Measurements from ENCODE around the gene MECR. TPM values are rescaled to one million over a fixed set of nuclear protein-coding genes. Genes with fewer than 3 reads are reported as not detected.

The MECR gene
- total RNA-seq, 2 donors from 2014 or later = 7.6 to 8.0 TPM

DNA sequence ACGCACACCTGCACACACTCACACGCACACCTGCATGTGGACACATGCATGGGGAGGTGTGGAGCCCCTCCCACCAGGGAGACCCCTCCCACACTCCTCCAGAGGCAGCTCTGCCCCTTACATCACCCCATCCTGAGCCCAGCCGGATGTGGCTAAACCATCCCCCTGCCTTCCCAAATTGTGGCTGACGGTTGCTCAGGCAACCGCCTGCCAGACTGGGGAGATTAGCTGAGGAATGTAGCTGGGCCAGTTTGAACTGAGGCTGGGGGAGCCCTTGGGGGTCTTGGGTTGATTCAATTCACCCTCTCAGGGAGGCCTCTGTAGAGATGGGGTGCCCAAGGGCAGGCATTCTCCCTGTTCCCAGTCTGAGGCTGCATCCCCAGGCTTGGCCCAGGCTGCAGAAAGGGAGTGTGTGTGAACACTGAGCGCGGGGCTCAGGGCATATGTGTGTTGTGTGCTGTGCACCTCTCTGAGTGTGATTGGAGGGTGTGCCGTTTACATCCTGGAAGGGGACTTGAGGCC, 18.5 kb upstream of the MECR start:
- H3K4me1 Mint-ChIP-seq = no peaks in the 10 kb centered on the region
- ATAC-seq = no peak
- H3K27me3 Mint-ChIP-seq = peaks cover 22% of the 10 kb centered on the region
- H3K36me3 Mint-ChIP-seq (ENCODE audit: low read depth) = peaks cover 5% of the 10 kb centered on the region
- no peaks in the 10 kb centered on the region for H3K9me3 ChIP-seq (ENCODE audit: control insufficient read depth, low read length, poor library complexity, severe bottlenecking)
- DNase-seq = no peak
- no peak overlapping the region for H3K27ac Mint-ChIP-seq
- H3K4me3 Mint-ChIP-seq = no peak overlapping the region

DNA sequence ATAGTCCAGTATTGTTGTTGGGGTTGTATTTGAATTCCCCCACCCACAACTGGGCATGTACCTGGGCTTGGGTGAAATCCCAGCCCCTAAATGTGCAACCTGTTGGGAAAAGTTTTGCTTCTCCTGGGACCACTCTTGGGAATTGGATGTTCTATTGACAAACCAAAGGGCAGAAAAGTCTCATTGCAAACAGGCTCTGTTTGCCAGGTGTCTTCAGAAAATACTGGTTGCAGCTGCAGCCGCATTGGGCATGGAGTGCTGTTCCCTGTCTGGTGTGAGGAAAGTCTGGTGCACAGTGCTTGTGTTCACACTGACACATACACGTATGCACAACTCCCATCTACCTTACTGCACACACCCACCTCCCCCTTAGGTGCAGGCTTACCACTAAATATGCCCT, 17.7 kb upstream of the MECR start:
- Mint-ChIP-seq H3K36me3 (ENCODE audit: low read depth) (peaks cover 5% of the 10 kb centered on the region), H3K27me3 (peaks cover 22% of the 10 kb centered on the region), H3K4me3 (no peak overlapping the region), H3K27ac (no peak overlapping the region), H3K4me1 (no peaks in the 10 kb centered on the region)
- ATAC-seq (no peak), DNase-seq (no peak)
- no peaks in the 10 kb centered on the region for H3K9me3 ChIP-seq (ENCODE audit: control insufficient read depth, low read length, poor library complexity, severe bottlenecking)

- no peaks in the 10 kb centered on the region for H3K9me3 ChIP-seq (ENCODE audit: control insufficient read depth, low read length, poor library complexity, severe bottlenecking)
- Mint-ChIP-seq H3K36me3 (ENCODE audit: low read depth) (peaks cover 5% of the 10 kb centered on the region), H3K27ac (no peak overlapping the region), H3K4me3 (no peak overlapping the region), H3K4me1 (no peaks in the 10 kb centered on the region), H3K27me3 (peaks cover 21% of the 10 kb centered on the region)
- no peak for ATAC-seq
- no peak for DNase-seq
Observed at GRCh38 chr1:29247571-29248273, 17.0 kb upstream of the MECR start.

DNA sequence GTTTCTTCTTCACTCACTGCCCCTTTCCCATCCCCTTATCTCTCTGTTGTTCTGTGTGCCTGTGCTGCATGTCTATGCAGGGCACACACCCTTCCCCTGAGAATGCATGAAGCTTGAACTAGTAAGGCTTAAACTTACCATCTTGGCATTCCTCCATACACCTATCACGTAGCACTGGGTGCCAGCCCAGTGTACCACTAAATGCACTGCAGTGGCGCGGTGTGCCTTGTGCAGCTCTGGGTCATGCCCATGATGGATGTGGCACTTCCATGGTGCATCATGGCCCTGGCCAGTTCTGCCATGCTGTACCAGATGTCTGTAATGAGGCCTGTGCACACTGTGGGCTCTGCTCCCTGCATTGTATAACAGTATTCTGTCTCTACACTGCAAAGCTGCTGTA, 16.3 kb upstream of the MECR start:
- no peaks in the 10 kb centered on the region for H3K4me1 Mint-ChIP-seq
- H3K4me3 Mint-ChIP-seq = no peak overlapping the region

GRCh38 chr1:29245876-29246275, 15.1 kb upstream of the MECR start:
- H3K27ac Mint-ChIP-seq = no peak overlapping the region
- H3K4me3 Mint-ChIP-seq = no peak overlapping the region
- no peaks in the 10 kb centered on the region for H3K9me3 ChIP-seq (ENCODE audit: control insufficient read depth, low read length, poor library complexity, severe bottlenecking)
- peaks cover 26% of the 10 kb centered on the region for H3K27me3 Mint-ChIP-seq
- ATAC-seq (peak; percentile 47), DNase-seq (no peak)
- peaks cover 5% of the 10 kb centered on the region for H3K36me3 Mint-ChIP-seq (ENCODE audit: low read depth)
- H3K4me1 Mint-ChIP-seq = no peaks in the 10 kb centered on the region

More for the DNA sequence above, 16.3 kb upstream of the MECR start:
- Mint-ChIP-seq H3K36me3 (ENCODE audit: low read depth) (peaks cover 5% of the 10 kb centered on the region), H3K27me3 (peaks cover 15% of the 10 kb centered on the region), H3K27ac (no peak overlapping the region)
- ATAC-seq (no peak), DNase-seq (no peak)
- no peaks in the 10 kb centered on the region for H3K9me3 ChIP-seq (ENCODE audit: control insufficient read depth, low read length, poor library complexity, severe bottlenecking)

DNA sequence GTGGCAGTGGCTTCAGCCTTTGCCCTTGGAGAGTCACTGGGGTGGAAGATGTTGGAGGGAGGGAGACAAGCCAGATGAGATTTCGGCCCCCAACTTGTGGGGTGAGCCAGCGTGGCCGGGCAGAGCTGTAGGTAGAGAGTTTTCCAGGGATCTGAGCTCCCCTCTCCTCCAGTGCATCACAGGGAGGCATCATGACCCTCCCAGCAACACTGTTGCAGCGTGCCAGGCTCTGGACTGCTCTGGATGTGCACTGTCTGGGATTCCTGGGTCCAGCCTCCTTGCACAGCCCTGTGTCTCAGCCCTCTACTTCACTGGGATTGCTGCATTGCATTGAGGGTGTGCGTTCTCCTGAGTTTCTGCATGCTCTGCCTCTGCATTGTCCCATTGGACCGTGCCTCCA, 14.5 kb upstream of the MECR start:
- Mint-ChIP-seq H3K36me3 (ENCODE audit: low read depth) (peaks cover 5% of the 10 kb centered on the region), H3K27me3 (peaks cover 31% of the 10 kb centered on the region), H3K4me1 (no peaks in the 10 kb centered on the region), H3K27ac (no peak overlapping the region), H3K4me3 (no peak overlapping the region)
- DNase-seq (no peak), ATAC-seq (no peak)
- H3K9me3 ChIP-seq (ENCODE audit: control insufficient read depth, low read length, poor library complexity, severe bottlenecking) = no peaks in the 10 kb centered on the region

- no peak overlapping the region for H3K4me3 Mint-ChIP-seq
- H3K27me3 Mint-ChIP-seq = peaks cover 34% of the 10 kb centered on the region
- H3K9me3 ChIP-seq (ENCODE audit: control insufficient read depth, low read length, poor library complexity, severe bottlenecking) = no peaks in the 10 kb centered on the region
- no peaks in the 10 kb centered on the region for H3K4me1 Mint-ChIP-seq
- DNase-seq = no peak
- no peak overlapping the region for H3K27ac Mint-ChIP-seq
- no peaks in the 10 kb centered on the region for H3K36me3 Mint-ChIP-seq (ENCODE audit: low read depth)
- ATAC-seq = no peak
Observed at GRCh38 chr1:29243871-29244200, 13.1 kb upstream of the MECR start.

GRCh38 chr1:29243023-29243870, 12.5 kb upstream of the MECR start:
- H3K9me3 ChIP-seq (ENCODE audit: control insufficient read depth, low read length, poor library complexity, severe bottlenecking) = no peaks in the 10 kb centered on the region
- H3K27ac Mint-ChIP-seq = no peak overlapping the region
- peak overlapping the region; percentile 19 for H3K4me3 Mint-ChIP-seq
- H3K27me3 Mint-ChIP-seq = peaks cover 36% of the 10 kb centered on the region
- ATAC-seq (no peak), DNase-seq (no peak)
- H3K36me3 Mint-ChIP-seq (ENCODE audit: low read depth) = no peaks in the 10 kb centered on the region
- H3K4me1 Mint-ChIP-seq = peaks cover 3% of the 10 kb centered on the region

GRCh38 chr1:29240986-29241385, 10.3 kb upstream of the MECR start:
- peaks cover 6% of the 10 kb centered on the region for H3K36me3 Mint-ChIP-seq (ENCODE audit: low read depth)
- DNase-seq (no peak), ATAC-seq (no peak)
- peaks cover 48% of the 10 kb centered on the region for H3K27me3 Mint-ChIP-seq
- H3K9me3 ChIP-seq (ENCODE audit: control insufficient read depth, low read length, poor library complexity, severe bottlenecking) = no peaks in the 10 kb centered on the region
- peak overlapping the region; percentile 37 for H3K27ac Mint-ChIP-seq
- H3K4me1 Mint-ChIP-seq = peaks cover 11% of the 10 kb centered on the region
- no peak overlapping the region for H3K4me3 Mint-ChIP-seq

DNA sequence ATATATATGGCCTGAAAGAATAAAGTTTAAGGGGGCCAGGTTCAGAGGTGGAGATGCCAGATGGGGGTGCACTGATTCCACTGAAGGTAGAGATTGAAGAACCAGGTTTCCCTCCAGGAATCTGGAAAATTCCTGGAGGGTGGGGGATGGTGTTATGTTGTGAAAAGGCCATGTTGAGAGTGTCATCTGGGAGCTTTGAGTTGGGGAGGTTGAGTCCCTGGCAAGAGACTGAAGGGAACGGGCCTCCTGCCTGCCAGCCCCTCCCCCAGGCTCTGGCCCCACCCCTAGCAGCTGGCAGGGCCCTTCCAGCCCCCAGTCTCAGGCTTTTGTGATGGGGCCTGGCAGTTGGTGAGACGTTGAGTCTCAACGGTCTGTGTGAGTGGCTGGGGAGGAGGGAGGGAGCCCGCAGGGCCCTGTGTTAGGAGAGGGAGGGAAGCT, 9.7 kb upstream of the MECR start:
- H3K27ac Mint-ChIP-seq = no peak overlapping the region
- no peak overlapping the region for H3K4me3 Mint-ChIP-seq
- H3K27me3 Mint-ChIP-seq = peaks cover 53% of the 10 kb centered on the region
- no peaks in the 10 kb centered on the region for H3K9me3 ChIP-seq (ENCODE audit: control insufficient read depth, low read length, poor library complexity, severe bottlenecking)
- ATAC-seq (no peak), DNase-seq (no peak)
- peaks cover 6% of the 10 kb centered on the region for H3K36me3 Mint-ChIP-seq (ENCODE audit: low read depth)
- peaks cover 13% of the 10 kb centered on the region for H3K4me1 Mint-ChIP-seq

- Mint-ChIP-seq H3K4me3 (peak overlapping the region; percentile 91), H3K4me1 (peaks cover 13% of the 10 kb centered on the region), H3K36me3 (ENCODE audit: low read depth) (peaks cover 6% of the 10 kb centered on the region), H3K27me3 (peaks cover 61% of the 10 kb centered on the region), H3K27ac (no peak overlapping the region)
- DNase-seq = no peak
- no peak for ATAC-seq
- H3K9me3 ChIP-seq (ENCODE audit: control insufficient read depth, low read length, poor library complexity, severe bottlenecking) = no peaks in the 10 kb centered on the region
Observed at GRCh38 chr1:29239142-29239541, 8.4 kb upstream of the MECR start.

DNA sequence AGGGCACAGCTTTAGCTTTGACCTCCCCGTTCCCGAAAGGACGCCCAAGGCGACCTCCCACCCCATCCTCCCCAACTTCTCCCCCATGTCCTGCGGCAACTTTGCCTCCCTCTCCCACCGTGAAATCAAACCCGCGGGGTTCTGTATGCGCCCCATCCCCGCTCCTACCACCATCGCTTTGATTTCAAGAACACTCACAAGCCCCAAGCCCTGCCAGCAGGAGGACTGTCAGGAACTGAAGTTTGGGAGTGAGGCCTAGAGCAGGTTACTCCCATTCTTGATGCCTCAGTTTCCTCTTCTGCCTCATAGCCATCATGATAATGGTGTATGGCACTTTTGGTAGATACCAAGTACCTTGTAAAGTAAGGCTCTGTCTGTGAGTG, 7.9 kb upstream of the MECR start:
- DNase-seq = no peak
- Mint-ChIP-seq H3K27me3 (peaks cover 66% of the 10 kb centered on the region), H3K36me3 (ENCODE audit: low read depth) (peaks cover 6% of the 10 kb centered on the region), H3K4me1 (peaks cover 13% of the 10 kb centered on the region), H3K27ac (no peak overlapping the region), H3K4me3 (peak overlapping the region; percentile 91)
- H3K9me3 ChIP-seq (ENCODE audit: control insufficient read depth, low read length, poor library complexity, severe bottlenecking) = no peaks in the 10 kb centered on the region
- no peak for ATAC-seq

GRCh38 chr1:29237852-29238619, 7.3 kb upstream of the MECR start:
- Mint-ChIP-seq H3K4me1 (peaks cover 13% of the 10 kb centered on the region), H3K27me3 (peaks cover 67% of the 10 kb centered on the region), H3K27ac (no peak overlapping the region), H3K36me3 (ENCODE audit: low read depth) (peaks cover 6% of the 10 kb centered on the region), H3K4me3 (peak overlapping the region; percentile 91)
- DNase-seq (no peak), ATAC-seq (no peak)
- no peaks in the 10 kb centered on the region for H3K9me3 ChIP-seq (ENCODE audit: control insufficient read depth, low read length, poor library complexity, severe bottlenecking)
